ENCODE results near the gene PRKCH. TPM values are rescaled to one million over a fixed set of nuclear protein-coding genes. Genes with fewer than 3 reads are reported as not detected.

PRKCH gene
- total RNA-seq, 1 experiment from 2014 or later = 170 TPM

DNA sequence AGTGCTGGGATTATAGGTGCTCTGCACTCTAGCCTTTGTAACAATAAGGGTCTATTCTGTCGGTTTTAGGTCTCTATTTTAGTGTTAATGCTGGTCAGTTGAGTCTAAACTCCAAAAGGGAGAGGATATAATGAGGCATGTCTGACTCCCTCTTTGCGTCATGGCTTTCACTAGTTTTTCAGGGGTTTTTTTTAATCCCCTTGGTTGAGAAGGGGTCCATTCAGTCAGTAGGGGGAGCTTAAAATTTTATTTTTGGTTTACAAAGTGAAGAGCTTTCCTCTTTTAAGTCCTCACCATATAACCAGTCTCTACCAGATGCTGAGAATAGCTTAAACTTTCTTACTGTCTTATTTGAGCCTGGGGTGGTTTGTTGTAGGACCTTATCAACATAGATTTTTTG, 106.9 kb downstream of the PRKCH start:
- no peak overlapping the region for H3K9ac ChIP-seq (ENCODE audit: low read length)
- H2AFZ ChIP-seq (ENCODE audit: low read length) = no peak overlapping the region
- TF ChIP-seq EZH2 (IDR thresholded peaks at IDR 0.05; ENCODE audit: low read length, unreplicated experiment) (no peak), EZH2phosphoT487 (IDR thresholded peaks at IDR 0.05; ENCODE audit: borderline replicate concordance, low read length) (no peak)
- H3K79me2 ChIP-seq (ENCODE audit: low read length) = no peaks in the 10 kb centered on the region
- no peaks in the 10 kb centered on the region for H3K36me3 ChIP-seq (ENCODE audit: low read depth, low read length)
- no peak overlapping the region for H3K27ac ChIP-seq (ENCODE audit: low read length)
- ChIA-PET CTCF (no interaction called here), POLR2A (ENCODE audit: unreplicated experiment) (interaction anchor here (0.6 kb wide), 1 partner anchor 51 kb away, joined by 5 read pairs; no protein-coding TSS in a partner anchor)
- H3F3A ChIP-seq (ENCODE audit: low read length, unreplicated experiment) = no peaks in the 10 kb centered on the region
- no peaks in the 10 kb centered on the region for H3K27me3 ChIP-seq (ENCODE audit: low read length)
- DNase-seq (no peak), ATAC-seq (no peak)
- BruUV-seq (replicated peaks) = no TSS peak
- no peaks in the 10 kb centered on the region for H4K20me1 ChIP-seq (ENCODE audit: low read length)
- H3K9me2 ChIP-seq (replicated peaks; ENCODE audit: low read length) = no peaks in the 10 kb centered on the region
- no peaks in the 10 kb centered on the region for H3K9me3 ChIP-seq (ENCODE audit: low read length)
- H3K4me1 ChIP-seq (ENCODE audit: insufficient read depth, low read length) = peaks cover 9% of the 10 kb centered on the region; the same call in 1 of the 2 replicates
- no peak overlapping the region for H3K4me3 ChIP-seq (ENCODE audit: low read length)
- intact Hi-C loops (cut with micrococcal nuclease) = no loop called here
- no peak overlapping the region for H3K4me2 ChIP-seq (ENCODE audit: low read length)

DNA sequence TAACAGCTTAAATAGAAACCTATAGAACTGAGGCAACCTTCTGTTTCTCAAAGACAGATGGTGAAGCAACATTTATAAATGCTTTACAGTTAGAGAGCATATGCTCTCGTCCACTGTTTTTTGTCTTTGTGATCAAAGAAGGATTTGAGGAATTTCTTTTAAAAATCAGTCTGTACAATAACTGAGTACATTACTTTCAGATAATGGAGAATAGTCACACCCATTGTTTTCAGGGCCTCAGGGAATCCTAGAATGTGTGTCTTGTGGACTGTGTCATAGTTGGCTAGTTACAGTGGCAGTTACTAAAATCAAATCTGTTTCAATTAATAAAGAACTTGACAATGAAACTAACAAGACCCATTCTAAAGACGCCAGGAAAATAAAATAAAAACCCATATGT, 107.9 kb downstream of the PRKCH start:
- H3F3A ChIP-seq (ENCODE audit: low read length, unreplicated experiment) = no peaks in the 10 kb centered on the region
- H3K27me3 ChIP-seq (ENCODE audit: low read length) = no peaks in the 10 kb centered on the region
- no peak overlapping the region for H2AFZ ChIP-seq (ENCODE audit: low read length)
- no peaks in the 10 kb centered on the region for H3K9me2 ChIP-seq (replicated peaks; ENCODE audit: low read length)
- DNase-seq (no peak), ATAC-seq (peak; percentile 25; the same call in 1 of the 2 replicates)
- BruUV-seq (replicated peaks) = no TSS peak
- TF ChIP-seq EZH2 (IDR thresholded peaks at IDR 0.05; ENCODE audit: low read length, unreplicated experiment) = no peak
- TF ChIP-seq, protein P1, sequence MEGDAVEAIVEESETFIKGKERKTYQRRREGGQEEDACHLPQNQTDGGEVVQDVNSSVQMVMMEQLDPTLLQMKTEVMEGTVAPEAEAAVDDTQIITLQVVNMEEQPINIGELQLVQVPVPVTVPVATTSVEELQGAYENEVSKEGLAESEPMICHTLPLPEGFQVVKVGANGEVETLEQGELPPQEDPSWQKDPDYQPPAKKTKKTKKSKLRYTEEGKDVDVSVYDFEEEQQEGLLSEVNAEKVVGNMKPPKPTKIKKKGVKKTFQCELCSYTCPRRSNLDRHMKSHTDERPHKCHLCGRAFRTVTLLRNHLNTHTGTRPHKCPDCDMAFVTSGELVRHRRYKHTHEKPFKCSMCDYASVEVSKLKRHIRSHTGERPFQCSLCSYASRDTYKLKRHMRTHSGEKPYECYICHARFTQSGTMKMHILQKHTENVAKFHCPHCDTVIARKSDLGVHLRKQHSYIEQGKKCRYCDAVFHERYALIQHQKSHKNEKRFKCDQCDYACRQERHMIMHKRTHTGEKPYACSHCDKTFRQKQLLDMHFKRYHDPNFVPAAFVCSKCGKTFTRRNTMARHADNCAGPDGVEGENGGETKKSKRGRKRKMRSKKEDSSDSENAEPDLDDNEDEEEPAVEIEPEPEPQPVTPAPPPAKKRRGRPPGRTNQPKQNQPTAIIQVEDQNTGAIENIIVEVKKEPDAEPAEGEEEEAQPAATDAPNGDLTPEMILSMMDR (conservative IDR thresholded peaks at IDR 0.05; ENCODE audit: low read depth, low read length) = no peak
- TF ChIP-seq EZH2phosphoT487 (IDR thresholded peaks at IDR 0.05; ENCODE audit: borderline replicate concordance, low read length) = no peak
- CTCF ChIA-PET = no interaction called here
- H4K20me1 ChIP-seq (ENCODE audit: low read length) = no peaks in the 10 kb centered on the region
- no peak overlapping the region for H3K9ac ChIP-seq (ENCODE audit: low read length)
- H3K9me3 ChIP-seq (ENCODE audit: low read length) = no peaks in the 10 kb centered on the region
- H3K27ac ChIP-seq (ENCODE audit: low read length) = no peak overlapping the region
- no peak overlapping the region for H3K4me2 ChIP-seq (ENCODE audit: low read length)
- H3K4me1 ChIP-seq (ENCODE audit: insufficient read depth, low read length) = peaks cover 12% of the 10 kb centered on the region; the same call in 1 of the 2 replicates
- intact Hi-C loops (cut with micrococcal nuclease) = no loop called here
- POLR2A ChIA-PET (ENCODE audit: unreplicated experiment) = no interaction called here
- no peak overlapping the region for H3K4me3 ChIP-seq (ENCODE audit: low read length)
- no peaks in the 10 kb centered on the region for H3K36me3 ChIP-seq (ENCODE audit: low read depth, low read length)
- no peaks in the 10 kb centered on the region for H3K79me2 ChIP-seq (ENCODE audit: low read length)

DNA sequence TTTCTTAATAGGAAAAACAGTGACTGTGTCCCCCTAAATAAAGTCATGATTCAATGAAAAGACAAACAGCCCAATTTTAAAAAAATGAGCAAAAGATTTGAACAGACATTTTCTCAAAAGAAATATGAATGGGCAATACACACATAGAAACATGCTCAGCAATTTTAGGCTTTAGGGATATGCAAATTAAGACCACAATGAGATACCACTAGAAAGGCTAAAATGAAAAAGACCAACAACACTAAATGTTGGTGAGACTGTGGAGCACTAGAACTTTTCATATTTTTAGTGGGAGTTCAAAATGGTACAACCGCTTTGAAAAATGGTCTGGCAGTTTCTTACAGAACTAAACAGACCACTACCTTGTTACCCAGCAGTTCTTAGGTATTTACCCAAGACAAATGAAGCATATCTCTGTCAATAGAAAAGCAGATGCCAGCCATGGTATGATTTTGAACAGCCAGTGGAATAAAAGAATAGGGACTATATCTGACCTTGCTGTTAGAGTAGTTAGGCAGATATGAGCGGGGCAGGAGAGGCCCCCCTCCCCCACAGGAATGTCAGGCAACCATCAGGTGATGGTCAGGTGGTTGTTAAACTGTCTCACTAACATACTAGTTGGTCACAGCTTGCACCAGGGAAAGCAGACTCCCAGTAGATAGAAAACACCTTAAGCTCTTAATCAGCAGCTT, 108.8 kb downstream of the PRKCH start:
- intact Hi-C loops (cut with micrococcal nuclease) = no loop called here
- DNase-seq (peak; percentile 35), ATAC-seq (peak; percentile 77)
- TF ChIP-seq, protein P1 (conservative IDR thresholded peaks at IDR 0.05; ENCODE audit: low read depth, low read length) = no peak
- TF ChIP-seq EZH2 (IDR thresholded peaks at IDR 0.05; ENCODE audit: low read length, unreplicated experiment) (no peak), EZH2phosphoT487 (IDR thresholded peaks at IDR 0.05; ENCODE audit: borderline replicate concordance, low read length) (no peak)
- CTCF ChIA-PET = interaction anchor here (0.6 kb wide), 1 partner anchor 230 kb away, joined by 3 read pairs; no protein-coding TSS in a partner anchor
- H2AFZ ChIP-seq (ENCODE audit: low read length) = no peak overlapping the region
- no peak overlapping the region for H3K27ac ChIP-seq (ENCODE audit: low read length)
- peaks cover 12% of the 10 kb centered on the region; the same call in 1 of the 2 replicates for H3K4me1 ChIP-seq (ENCODE audit: insufficient read depth, low read length)
- no TSS peak for BruUV-seq (replicated peaks)
- H3K4me2 ChIP-seq (ENCODE audit: low read length) = no peak overlapping the region
- H3K9ac ChIP-seq (ENCODE audit: low read length) = no peak overlapping the region
- no peaks in the 10 kb centered on the region for H3K36me3 ChIP-seq (ENCODE audit: low read depth, low read length)
- no peaks in the 10 kb centered on the region for H3K9me2 ChIP-seq (replicated peaks; ENCODE audit: low read length)
- no peaks in the 10 kb centered on the region for H3K79me2 ChIP-seq (ENCODE audit: low read length)
- H3F3A ChIP-seq (ENCODE audit: low read length, unreplicated experiment) = no peaks in the 10 kb centered on the region
- POLR2A ChIA-PET (ENCODE audit: unreplicated experiment) = no interaction called here
- H3K4me3 ChIP-seq (ENCODE audit: low read length) = no peak overlapping the region
- H4K20me1 ChIP-seq (ENCODE audit: low read length) = no peaks in the 10 kb centered on the region
- H3K27me3 ChIP-seq (ENCODE audit: low read length) = no peaks in the 10 kb centered on the region
- no peaks in the 10 kb centered on the region for H3K9me3 ChIP-seq (ENCODE audit: low read length)
